Fibroblast of pulmonary artery (primary cell): ENCODE data around the gene POLD4.

Source experiments
- DNase-seq: peaks from one replicate; pipeline ENCODE4 v3.0.0-alpha.2; 2010; ENCODE audit warnings: low read depth
- H3K4me3 ChIP-seq: replicated peaks from 2 replicates; pipeline ENCODE4 v1.5.1; 2011; ENCODE audit warnings: low read depth, mild to moderate bottlenecking, control low read depth, low read length, moderate library complexity
- TF ChIP-seq, protein P1 (sequence below): IDR thresholded peaks from 2 replicates; pipeline ENCODE4 v1.5.1; 2011; ENCODE audit warnings: mild to moderate bottlenecking, control low read depth, low read length, inconsistent platforms; ENCODE audit errors: missing control alignments

The POLD4 gene

DNA sequence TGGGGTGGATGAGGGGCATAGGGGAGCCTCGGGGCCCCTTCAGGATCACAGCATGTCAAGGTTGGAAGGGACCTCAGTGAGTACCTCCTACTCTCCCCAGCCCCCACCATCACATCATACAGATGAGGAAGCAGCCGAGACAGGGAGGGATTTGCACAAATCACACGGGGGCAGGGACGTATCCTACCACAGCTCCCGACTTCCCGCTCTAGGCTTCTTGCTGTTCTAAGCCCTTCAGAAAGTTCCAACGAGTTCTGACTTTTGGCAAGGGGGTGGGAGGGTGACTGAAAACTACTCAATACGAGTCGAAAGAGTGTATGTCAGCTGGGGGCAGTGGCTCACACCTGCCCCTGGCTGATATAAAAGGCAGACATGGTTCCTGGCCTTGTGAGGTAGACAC, 33.7 kb upstream of the POLD4 start:
- DNase-seq, result no peak
- TF ChIP-seq, protein P1, sequence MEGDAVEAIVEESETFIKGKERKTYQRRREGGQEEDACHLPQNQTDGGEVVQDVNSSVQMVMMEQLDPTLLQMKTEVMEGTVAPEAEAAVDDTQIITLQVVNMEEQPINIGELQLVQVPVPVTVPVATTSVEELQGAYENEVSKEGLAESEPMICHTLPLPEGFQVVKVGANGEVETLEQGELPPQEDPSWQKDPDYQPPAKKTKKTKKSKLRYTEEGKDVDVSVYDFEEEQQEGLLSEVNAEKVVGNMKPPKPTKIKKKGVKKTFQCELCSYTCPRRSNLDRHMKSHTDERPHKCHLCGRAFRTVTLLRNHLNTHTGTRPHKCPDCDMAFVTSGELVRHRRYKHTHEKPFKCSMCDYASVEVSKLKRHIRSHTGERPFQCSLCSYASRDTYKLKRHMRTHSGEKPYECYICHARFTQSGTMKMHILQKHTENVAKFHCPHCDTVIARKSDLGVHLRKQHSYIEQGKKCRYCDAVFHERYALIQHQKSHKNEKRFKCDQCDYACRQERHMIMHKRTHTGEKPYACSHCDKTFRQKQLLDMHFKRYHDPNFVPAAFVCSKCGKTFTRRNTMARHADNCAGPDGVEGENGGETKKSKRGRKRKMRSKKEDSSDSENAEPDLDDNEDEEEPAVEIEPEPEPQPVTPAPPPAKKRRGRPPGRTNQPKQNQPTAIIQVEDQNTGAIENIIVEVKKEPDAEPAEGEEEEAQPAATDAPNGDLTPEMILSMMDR, result no peak
- H3K4me3 ChIP-seq, result no peak overlapping the region

DNA sequence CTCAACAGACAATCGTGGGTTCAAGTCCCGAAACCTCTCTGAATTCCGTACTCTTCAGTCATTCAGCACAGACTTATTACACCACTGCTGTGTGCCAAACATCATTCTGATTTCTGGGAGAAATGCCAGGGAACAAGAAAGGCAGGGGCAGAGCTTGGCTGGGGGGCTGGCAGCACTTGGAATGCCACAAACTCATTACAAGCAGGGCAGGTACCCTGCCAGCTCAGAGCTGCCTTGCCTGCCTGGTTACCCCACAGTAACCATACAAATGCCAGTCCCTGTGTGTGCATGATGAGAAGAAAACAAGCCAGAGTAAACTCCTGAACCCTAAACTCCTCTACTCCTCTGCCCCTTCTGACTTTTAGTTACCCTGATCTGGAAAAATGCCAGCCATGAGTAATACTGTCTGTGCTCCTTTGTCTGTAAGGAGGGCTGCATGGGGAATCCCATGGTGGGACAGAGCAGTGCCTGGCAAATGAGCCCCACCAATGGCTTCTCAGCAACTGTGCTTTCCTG, 31.6 kb upstream of the POLD4 start:
- TF ChIP-seq, protein P1, result no peak
- peak; percentile 54 for DNase-seq
- H3K4me3 ChIP-seq, result no peak overlapping the region

DNA sequence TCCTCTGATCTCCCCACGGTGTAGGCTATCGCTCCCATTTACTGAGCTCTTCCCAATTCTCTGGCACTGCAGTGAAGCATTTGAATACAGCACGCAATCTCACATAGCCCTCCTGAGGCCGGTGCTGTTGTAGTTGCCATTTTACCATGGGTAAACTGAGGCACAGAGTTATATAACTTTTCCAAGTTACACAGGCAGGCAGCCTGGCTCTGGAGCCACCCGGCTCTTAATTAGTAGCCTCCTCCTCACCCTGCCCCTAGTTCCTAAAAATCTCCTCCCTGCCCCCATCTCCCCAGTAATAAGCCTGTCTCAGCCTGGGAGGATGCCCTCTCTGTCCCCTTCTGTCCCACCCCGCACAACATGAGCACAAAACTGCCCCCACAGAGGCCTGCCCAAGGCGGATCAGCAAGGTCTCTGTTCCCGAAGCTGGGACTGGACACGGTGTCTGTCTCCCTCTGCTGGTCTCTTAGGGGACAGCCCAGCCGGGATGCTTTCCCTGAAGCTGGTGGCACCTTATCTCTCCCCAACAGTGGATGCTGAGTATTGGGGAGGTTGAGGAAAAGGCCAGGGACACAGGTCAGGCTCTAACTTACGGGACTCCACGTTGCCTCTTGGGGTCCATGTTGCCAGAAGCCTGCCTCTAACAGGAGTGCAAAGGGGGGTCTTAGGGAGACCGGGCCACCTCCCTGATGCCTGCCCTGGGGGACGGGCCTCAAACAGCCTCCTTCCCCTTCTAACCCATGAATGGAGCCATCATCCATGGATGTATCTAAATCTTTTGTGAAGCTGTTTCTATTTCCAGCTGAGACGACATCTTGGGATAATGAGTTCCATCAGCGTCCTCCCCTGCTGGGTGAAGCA, 29.2 kb upstream of the POLD4 start:
- H3K4me3 ChIP-seq, result no peak overlapping the region
- DNase-seq, result peak; percentile 85
- TF ChIP-seq, protein P1, result no peak

DNA sequence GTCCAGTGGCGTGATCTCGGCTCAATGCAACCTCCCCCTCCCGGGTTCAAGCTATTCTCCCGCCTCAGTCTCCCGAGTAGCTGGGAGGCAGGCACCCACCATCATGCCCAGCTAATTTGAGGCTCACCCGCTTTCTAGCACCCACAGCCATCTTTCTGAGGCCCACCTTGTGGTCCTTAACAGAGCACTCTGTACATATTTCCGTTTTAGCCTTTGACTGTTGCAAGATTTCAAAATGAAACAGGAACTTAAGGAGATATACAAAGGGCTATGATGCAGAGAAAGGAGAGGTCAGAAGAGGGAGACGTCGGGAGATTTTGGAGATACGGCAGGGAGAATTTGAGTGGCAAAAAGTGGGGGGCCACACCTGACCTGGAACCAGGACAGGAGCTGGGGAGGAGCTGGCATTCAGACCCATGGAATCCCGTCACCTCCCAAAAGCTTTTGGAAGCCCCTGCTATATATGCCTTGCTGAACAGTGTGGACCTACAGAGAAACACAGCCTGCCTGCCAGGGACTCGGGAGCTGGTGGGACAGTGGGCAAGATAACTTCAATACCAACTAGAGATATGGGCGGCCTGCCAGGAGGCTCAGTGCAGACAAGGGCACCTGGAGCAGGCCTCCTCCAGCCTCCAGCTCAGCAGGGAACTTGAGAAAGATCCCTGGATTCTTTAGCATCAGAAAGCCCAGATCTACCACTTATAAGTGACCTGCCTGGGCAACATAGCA, 28.1 kb upstream of the POLD4 start:
- no peak for DNase-seq
- no peak overlapping the region for H3K4me3 ChIP-seq
- TF ChIP-seq, protein P1, result no peak

DNA sequence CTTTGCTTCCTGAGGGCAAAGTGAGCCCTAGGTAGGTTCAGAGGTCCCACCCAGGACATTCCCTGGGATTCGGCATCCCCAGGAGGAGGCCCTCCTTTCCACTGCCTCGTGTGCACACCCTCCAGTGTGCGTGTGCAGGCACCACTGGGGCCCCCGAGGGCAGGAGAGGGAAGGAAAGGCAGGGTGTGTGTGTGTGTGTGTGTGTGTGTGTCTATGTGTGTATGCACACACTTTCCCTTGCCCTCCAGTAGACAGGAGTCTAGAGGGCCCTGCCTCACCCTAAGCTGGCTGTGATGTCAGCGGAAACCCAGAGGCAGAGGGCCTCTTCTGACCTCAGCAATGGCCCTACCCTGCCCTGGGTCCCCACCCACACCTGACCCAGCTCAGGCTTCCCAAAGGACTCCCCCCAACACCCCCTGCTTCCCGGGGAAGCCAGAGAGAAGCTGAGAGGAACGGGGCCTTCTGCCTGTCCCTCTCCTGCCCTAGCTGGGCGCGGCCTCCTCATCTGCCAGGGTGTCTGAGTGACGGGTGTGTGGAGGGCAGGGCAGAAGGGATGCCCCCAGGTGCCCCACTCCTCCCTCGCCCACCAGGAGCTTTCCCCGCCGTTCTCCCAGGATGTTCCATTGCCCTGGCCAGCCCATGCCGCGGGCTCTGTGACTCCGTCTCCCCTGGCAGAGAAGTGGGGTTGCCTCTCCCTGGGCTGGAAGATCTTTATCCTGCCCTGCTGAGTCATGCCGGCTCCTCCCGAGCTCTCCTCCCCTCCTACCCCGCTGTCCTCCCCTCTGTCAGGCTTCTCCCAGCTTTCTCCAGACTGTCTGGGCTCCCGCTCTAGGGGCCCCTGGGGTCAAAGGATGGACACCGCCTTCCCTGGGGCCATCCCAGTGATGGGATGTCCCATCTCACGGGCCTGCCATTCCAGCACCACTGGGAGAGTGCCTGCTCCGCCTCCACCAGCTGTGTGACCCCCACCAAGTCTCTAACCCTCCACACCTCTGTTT, 26.0 kb upstream of the POLD4 start:
- TF ChIP-seq, protein P1, result no peak
- no peak overlapping the region for H3K4me3 ChIP-seq
- DNase-seq, result no peak

DNA sequence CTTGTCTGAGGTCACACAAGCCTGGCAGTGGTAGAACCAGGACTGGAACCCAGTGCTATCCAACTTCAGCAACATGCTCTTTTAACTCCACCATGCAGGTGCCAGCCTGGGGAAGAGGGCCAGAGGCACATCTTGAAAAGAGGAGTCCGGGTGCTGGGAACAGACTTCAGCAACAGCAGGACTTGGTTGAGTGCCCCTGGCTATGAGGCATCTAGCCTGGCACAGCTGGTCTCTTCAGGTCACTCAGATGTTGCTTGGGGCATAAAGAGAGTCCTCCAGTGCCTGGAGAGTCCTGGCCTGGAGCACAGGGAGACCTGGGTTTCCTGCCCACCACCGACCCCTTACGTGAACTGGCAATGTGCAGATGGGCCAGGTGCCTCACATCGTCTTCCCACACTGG, 25.2 kb upstream of the POLD4 start:
- TF ChIP-seq, protein P1, result no peak
- no peak for DNase-seq
- no peak overlapping the region for H3K4me3 ChIP-seq
